OCI-LY7 (cell line): ENCODE data around the gene FABP1. TPM values are rescaled to one million over a fixed set of nuclear protein-coding genes. Genes with fewer than 3 reads are reported as not detected.

Source experiments
- BruUV-seq: library from RNA; stranded (reverse); fragments of 400-500 nt; replicated peaks from 2 replicates; lab custom pipeline; 2021; lab: Mats Ljungman, UMichigan
- CTCF ChIA-PET: fragments of 300-600 bp; sonication (Branson Sonifier 250); formaldehyde crosslinking; loops from one replicate; lab custom pipeline; 2022; ENCODE audit warnings: antibody characterized with exemption; ENCODE audit not compliant: unreplicated experiment; lab: Charles Lee
- POLR2A ChIA-PET: fragments of 300-600 bp; sonication (Branson Sonifier 250); formaldehyde crosslinking; loops from one replicate; lab custom pipeline; 2022; ENCODE audit warnings: antibody characterized with exemption; lab: Charles Lee
- DNase-seq: peaks from one replicate; pipeline ENCODE4 v3.0.0-alpha.2; 2015; ENCODE audit warnings: low spot score
- H2AFZ ChIP-seq: fragments of 200-600 bp; sonication (generic), shearing (Covaris generic); 2 replicates; pipeline ENCODE4 v1.6.1; 2014; ENCODE audit warnings: mild to moderate bottlenecking, antibody characterized with exemption, low read length, moderate library complexity
- H3K27ac ChIP-seq: fragments of 200-600 bp; sonication (generic); 2 replicates; pipeline ENCODE4 v1.5.1; 2014; ENCODE audit warnings: mixed run types, low read depth, mild to moderate bottlenecking, moderate library complexity, low read length, inconsistent platforms; ENCODE audit not compliant: poor library complexity, severe bottlenecking
- H3K36me3 ChIP-seq: fragments of 200-600 bp; sonication (generic); 2 replicates; pipeline ENCODE4 v1.6.1; 2014; ENCODE audit warnings: mild to moderate bottlenecking, antibody characterized with exemption, low read length, moderate library complexity, mixed read lengths; ENCODE audit not compliant: insufficient read depth
- H3K4me1 ChIP-seq: fragments of 200-600 bp; sonication (generic); 2 replicates; pipeline ENCODE4 v1.5.1; 2014; ENCODE audit warnings: mild to moderate bottlenecking, low read length; ENCODE audit not compliant: insufficient read depth, poor library complexity, severe bottlenecking
- H3K4me2 ChIP-seq: fragments of 200-600 bp; sonication (generic); 2 replicates; pipeline ENCODE4 v1.6.1; 2014; ENCODE audit warnings: mild to moderate bottlenecking, low read length
- H3K4me3 ChIP-seq: fragments of 200-600 bp; sonication (generic); 2 replicates; pipeline ENCODE4 v1.5.1; 2014; ENCODE audit warnings: mild to moderate bottlenecking, low read depth, low read length; ENCODE audit not compliant: poor library complexity, severe bottlenecking
- H3K79me2 ChIP-seq: fragments of 200-600 bp; sonication (generic); 2 replicates; pipeline ENCODE4 v1.6.1; 2016; ENCODE audit warnings: low read depth, mild to moderate bottlenecking, low read length, moderate library complexity, mixed read lengths; ENCODE audit not compliant: insufficient read depth
- H3K9me2 ChIP-seq: fragments of 200-600 bp; sonication (generic); 2 replicates; pipeline ENCODE4 v1.6.1; 2016; ENCODE audit warnings: mild to moderate bottlenecking, low read length, mixed read lengths; ENCODE audit not compliant: insufficient read depth
- H3K9me3 ChIP-seq: fragments of 200-600 bp; sonication (generic); 2 replicates; pipeline ENCODE4 v1.6.1; 2014; ENCODE audit warnings: mild to moderate bottlenecking, mixed run types, low read length, mixed read lengths
- H4K20me1 ChIP-seq: fragments of 200-600 bp; sonication (generic); 2 replicates; pipeline ENCODE4 v1.6.1; 2014; ENCODE audit warnings: mild to moderate bottlenecking, antibody characterized with exemption, low read length, moderate library complexity, mixed read lengths; ENCODE audit not compliant: insufficient read depth
- EZH2phosphoT487 ChIP-seq: fragments of 200-600 bp; sonication (generic); IDR thresholded peaks from 2 replicates; pipeline ENCODE4 v1.6.1; 2018; ENCODE audit warnings: low read depth, borderline replicate concordance, mild to moderate bottlenecking, mixed run types, antibody characterized with exemption, low read length, moderate library complexity, mixed read lengths
- intact Hi-C: fragments of 100-400 bp; cut with micrococcal nuclease; formaldehyde crosslinking; loops from one replicate; pipeline ENCODE4 v1.10.0; 2022; ENCODE audit not compliant: unreplicated experiment
- total RNA-seq, 2 experiments: library from RNA; depleted of rRNA in 1 of 2; stranded (reverse); fragments of >200 nt in 1 of 2; shearing (Covaris generic) in 1 of 2; gene quantifications; 2 replicates each; pipeline ENCODE4 v1.2.3, GENCODE V29; 2014 to 2022
- TF ChIP-seq, protein P1 (sequence below): fragments of 200-600 bp; sonication (generic); conservative IDR thresholded peaks from 2 replicates; pipeline ENCODE4 v1.5.1; 2014; ENCODE audit warnings: mild to moderate bottlenecking, antibody characterized with exemption, low read length, moderate library complexity, mixed read lengths

The FABP1 gene
- total RNA-seq, 2 experiments from 2014 or later: not detected

DNA sequence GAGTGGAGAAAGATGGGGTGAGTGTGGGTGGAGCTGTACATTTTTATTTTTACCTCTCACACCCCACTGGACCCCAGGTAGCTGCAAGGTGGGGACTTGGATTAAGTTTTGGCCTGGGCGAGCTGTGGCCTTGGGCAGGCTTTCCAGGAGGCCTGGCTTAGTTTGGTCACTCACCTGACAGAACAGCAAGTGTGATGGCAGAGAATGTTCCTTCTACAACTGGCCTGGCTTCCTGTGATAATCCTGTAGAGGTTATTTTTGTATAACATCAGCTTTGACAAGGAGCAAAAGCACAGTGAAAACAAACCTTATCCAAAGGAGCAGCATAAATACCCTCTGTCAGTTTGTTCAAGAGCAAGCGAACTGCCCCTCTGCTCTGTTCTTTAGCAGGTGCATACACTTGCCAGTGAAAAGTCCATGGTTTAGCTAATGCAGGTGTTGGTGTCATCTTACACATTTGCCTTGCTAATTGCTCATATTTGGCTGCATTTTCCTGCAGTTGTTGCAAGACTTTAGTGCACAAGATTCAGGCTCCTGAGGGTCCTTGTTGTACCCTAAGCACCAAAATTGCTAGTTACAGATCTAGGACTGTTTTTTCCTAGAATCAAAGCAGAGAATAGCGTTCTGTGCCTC lies 48.6 kb upstream of the FABP1 start:
- Histone ChIP-seq H4K20me1 (no peaks in the 10 kb centered on the region), H3K9me2 (no peaks in the 10 kb centered on the region), H3K4me3 (no peak overlapping the region), H3K36me3 (no peaks in the 10 kb centered on the region), H3K9me3 (no peaks in the 10 kb centered on the region), H2AFZ (no peak overlapping the region), H3K4me1 (no peaks in the 10 kb centered on the region), H3K27ac (no peak overlapping the region), H3K4me2 (no peak overlapping the region), H3K79me2 (no peaks in the 10 kb centered on the region)
- intact Hi-C loops: no loop called here
- POLR2A ChIA-PET: interaction anchor here (0.6 kb wide), 1 partner anchor 89 kb away, joined by 3 read pairs; no protein-coding TSS in a partner anchor
- no TSS peak for BruUV-seq
- TF ChIP-seq EZH2phosphoT487: no peak
- TF ChIP-seq, protein P1, sequence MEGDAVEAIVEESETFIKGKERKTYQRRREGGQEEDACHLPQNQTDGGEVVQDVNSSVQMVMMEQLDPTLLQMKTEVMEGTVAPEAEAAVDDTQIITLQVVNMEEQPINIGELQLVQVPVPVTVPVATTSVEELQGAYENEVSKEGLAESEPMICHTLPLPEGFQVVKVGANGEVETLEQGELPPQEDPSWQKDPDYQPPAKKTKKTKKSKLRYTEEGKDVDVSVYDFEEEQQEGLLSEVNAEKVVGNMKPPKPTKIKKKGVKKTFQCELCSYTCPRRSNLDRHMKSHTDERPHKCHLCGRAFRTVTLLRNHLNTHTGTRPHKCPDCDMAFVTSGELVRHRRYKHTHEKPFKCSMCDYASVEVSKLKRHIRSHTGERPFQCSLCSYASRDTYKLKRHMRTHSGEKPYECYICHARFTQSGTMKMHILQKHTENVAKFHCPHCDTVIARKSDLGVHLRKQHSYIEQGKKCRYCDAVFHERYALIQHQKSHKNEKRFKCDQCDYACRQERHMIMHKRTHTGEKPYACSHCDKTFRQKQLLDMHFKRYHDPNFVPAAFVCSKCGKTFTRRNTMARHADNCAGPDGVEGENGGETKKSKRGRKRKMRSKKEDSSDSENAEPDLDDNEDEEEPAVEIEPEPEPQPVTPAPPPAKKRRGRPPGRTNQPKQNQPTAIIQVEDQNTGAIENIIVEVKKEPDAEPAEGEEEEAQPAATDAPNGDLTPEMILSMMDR: no peak
- CTCF ChIA-PET: interaction anchor here (0.5 kb wide), 1 partner anchor 15 kb away, joined by 13 read pairs; no protein-coding TSS in a partner anchor
- DNase-seq: no peak

DNA sequence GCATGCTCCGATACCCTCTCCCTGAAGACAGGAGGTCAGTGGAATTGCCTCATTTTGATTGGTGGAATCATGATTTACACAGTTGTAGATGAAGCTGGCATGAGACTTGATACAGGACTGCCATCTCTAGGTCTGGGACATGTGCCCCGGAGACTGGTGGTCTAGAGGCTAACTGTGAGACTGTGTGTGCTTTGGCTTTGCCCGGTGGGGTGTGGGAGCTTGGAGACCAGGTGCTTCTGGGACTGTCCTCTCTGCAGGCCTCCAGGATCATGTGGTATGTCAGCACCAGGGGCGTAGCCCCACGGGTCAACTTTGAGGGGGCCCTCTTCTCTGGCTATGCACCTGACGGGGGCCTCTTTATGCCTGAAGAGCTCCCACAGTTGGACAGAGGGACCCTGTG lies 45.0 kb upstream of the FABP1 start:
- Histone ChIP-seq H3K4me3 (no peak overlapping the region), H3K79me2 (no peaks in the 10 kb centered on the region), H2AFZ (no peak overlapping the region), H3K36me3 (no peaks in the 10 kb centered on the region), H3K9me2 (no peaks in the 10 kb centered on the region), H4K20me1 (no peaks in the 10 kb centered on the region), H3K27ac (no peak overlapping the region), H3K4me2 (no peak overlapping the region), H3K9me3 (no peaks in the 10 kb centered on the region), H3K4me1 (no peaks in the 10 kb centered on the region)
- no peak for DNase-seq
- intact Hi-C loops: no loop called here
- ChIA-PET POLR2A (no interaction called here), CTCF (no interaction called here)
- BruUV-seq: no TSS peak
- TF ChIP-seq, protein P1: no peak
- TF ChIP-seq EZH2phosphoT487: no peak

DNA sequence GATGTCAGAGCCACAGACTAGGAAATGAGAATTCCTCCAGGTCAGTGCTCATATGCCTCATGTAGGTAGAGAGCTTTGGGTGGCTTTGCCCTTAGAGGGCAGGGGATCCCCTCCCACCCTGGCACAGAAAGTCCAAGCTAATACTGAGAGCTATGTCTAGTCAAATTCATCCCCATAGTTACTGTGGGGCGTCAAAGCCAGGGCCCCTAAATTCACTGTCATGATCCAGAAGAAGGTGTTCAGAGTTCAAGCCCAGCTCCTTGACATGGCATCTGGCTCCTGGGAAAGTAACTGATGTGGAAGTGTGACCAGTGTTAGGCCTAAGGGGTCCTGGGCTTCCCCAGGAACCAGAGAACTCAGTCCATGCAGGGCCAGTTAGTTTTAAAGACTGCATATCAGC lies 44.1 kb upstream of the FABP1 start:
- Histone ChIP-seq H3K36me3 (no peaks in the 10 kb centered on the region), H3K27ac (no peak overlapping the region), H3K4me2 (no peak overlapping the region), H3K4me3 (no peak overlapping the region), H3K79me2 (no peaks in the 10 kb centered on the region), H4K20me1 (no peaks in the 10 kb centered on the region), H3K9me2 (no peaks in the 10 kb centered on the region), H3K9me3 (no peaks in the 10 kb centered on the region), H2AFZ (no peak overlapping the region), H3K4me1 (no peaks in the 10 kb centered on the region)
- CTCF ChIA-PET: no interaction called here
- TF ChIP-seq EZH2phosphoT487: no peak
- TF ChIP-seq, protein P1: no peak
- no peak for DNase-seq
- no TSS peak for BruUV-seq
- intact Hi-C loops: no loop called here
- POLR2A ChIA-PET: interaction anchor here (0.7 kb wide), 1 partner anchor 316 kb away, joined by 3 read pairs; no protein-coding TSS in a partner anchor
